Endothelial cell of hepatic sinusoid (primary cell): ENCODE data around the gene ADRM1.

Source experiments
- in situ Hi-C: cut with HindIII; loops from 2 replicates; pipeline ENCODE4 v1.10.0; 2017; ENCODE audit warnings: low sequenced_read_pairs

ADRM1 gene

DNA sequence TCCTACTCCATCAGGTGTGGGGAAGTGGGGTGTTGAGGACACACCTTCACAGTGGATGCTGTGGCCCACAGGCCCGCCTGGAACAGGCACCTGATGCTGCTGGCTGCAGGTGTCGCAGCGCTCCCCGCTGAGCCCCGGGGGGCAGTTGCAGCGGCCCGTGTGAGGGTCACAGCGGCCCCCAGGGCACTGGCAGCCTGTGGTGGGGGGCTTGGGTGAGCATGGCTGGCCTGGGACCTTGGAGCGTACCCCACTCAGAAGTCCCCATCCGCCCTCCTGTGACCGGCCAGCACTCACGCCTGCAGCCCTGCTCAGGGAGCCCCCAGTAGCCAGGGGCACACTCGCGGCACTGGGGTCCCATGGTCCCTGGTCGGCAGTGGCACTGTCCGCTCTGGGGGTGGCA is 19.2 kb downstream of the ADRM1 start:
- in situ Hi-C loops, result no loop called here

DNA sequence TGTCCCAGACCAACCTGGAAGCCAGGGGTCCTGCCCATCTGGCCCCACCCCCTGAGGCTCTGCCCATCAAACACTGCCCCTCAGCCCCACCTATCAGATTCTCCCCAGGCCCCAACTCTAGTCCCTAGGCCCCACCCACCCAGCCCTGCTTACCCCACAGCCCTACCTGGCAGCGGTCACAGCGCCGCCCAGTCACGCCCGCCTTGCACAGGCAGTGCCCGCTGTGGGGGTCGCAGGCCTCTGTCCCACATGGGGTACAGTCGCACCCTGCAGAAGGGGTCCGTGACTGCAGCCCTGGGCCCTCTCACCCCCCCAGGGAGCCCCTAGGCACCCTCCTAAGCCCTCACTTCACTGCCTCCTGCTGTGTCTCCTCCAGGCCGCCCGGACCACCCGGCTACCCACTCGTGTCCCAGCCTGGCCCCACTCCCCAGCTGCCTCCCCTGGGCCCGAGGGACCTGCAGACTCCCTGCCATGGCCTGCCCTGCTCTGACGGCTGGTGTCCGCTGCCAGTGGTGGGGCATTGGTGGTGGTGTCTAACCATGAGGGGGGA is 19.8 kb downstream of the ADRM1 start:
- in situ Hi-C loops, result no loop called here

GRCh38 chr20:62323146-62323979 is 20.6 kb downstream of the ADRM1 start:
- in situ Hi-C loops, result no loop called here

DNA sequence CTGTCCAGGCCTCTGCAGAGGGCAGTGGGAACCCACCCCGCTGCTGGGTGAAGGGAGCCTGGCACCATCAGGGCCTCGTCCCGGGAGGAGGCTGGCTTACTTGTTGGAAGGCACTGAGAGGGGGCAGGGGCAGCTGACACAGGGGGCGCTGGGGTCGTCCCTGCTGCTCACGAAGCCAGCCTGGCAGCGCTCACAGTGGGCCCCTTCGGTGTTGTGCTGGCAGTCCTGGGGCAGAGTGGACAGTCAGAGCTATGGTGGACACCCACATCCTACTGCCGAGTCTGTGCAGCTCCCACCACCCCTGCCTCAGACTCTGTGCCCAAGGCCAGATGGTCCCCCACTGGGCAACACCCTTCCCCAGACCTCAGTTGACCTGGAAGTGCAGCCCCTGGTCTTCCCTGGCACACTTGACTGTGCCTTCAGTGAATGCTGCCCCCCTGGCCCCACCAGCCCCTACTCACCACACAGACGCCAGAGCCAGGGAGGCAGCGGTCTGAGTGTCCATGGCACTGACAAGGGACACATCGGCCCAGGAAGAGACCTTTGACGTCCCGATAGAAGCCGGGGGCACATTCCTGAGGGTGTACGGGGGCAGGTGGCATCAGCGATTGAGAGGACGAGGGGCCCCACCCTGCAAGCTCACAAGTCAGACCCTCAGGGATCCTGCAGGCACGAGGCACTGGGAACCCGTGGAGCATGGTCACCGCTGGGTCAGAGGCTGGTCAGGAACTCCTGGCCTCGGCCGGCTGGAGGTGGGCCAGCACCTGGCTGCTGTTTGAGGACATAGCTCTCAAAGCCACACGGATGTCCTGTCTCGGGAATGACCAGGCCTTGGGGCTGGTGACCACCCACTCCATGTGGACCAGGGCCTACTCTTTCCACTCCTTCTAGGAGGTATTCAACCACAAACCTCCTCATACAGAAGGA is 21.4 kb downstream of the ADRM1 start:
- in situ Hi-C loops, result no loop called here

- in situ Hi-C loops, result no loop called here
Observed at GRCh38 chr20:62325172-62325905, 22.5 kb downstream of the ADRM1 start.

- in situ Hi-C loops, result no loop called here
Observed at GRCh38 chr20:62326559-62326958, 23.8 kb downstream of the ADRM1 start.

DNA sequence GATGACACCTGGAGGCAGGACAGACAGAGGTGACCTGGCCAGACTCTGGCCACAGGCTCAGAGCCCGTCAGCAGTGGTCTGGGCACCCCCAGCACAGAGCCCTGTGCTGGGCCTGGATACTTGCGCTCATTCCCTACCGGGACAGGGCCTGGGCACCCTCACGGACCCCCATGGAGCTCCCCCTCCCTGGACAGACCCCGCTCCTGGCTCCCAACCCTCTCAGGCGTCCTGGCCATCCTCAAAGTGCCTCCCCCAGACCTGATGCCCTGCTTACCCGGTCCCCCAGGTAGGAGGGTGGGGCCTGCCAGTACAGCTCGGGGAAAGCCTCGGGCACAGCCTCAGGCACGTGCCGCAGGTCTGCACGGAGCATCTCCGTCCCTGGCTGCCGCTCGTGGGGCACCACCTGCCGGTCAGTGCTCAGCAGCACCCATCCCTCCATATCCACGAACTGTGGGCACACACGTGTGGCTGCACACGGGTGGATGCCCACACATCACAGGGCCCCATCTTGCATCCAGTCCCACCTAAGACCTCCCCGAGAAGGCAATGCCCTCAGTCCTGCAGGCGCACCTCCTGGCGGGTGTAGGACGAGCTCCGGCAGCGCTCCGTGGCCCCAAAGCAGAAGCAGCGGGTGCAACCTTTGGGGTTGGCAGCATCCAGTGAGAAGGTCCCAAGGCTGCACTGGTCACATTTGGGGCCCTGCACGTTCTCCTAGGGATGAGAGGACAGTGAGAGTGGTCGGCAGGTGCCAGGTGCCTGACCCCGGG is 24.3 kb downstream of the ADRM1 start:
- in situ Hi-C loops, result no loop called here

DNA sequence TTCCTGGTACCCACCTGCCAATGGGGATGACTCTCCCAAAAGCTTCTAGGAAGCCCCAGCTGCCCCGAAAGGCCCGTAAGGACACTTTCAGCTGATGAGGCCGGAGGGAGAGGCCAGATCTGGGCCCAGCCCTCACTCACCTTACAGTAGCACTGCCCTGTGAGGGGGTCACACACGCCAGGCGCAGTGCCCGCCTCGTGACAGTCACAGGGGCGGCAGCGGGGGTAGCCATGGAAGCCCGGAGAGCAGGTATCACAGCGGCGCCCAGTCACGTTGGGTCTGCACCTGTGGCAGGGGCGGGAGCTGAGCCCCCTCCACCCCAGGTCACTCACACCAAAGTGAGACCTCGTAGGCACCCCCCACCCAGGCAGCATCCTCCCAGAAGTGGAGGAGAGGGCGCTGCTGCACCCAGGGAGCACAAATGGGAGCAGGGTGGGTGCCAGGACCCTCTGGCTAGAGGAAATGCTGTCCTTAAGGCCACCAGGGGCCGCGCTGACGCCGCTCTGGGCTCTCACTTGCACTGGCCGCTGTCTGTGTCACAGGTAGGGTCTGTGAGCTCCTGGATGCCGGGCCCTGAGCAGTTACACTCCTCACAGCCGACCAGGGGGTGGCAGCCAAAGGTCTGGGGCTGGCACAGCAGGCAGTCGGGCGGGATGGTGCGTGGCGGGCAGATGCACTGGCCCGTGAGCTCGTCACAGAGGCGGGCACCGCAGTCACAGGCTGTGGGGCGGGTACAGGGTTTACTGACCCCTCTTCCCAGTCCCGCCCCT is 25.1 kb downstream of the ADRM1 start:
- in situ Hi-C loops, result no loop called here

GRCh38 chr20:62328684-62329388 is 26.0 kb downstream of the ADRM1 start:
- in situ Hi-C loops, result no loop called here

DNA sequence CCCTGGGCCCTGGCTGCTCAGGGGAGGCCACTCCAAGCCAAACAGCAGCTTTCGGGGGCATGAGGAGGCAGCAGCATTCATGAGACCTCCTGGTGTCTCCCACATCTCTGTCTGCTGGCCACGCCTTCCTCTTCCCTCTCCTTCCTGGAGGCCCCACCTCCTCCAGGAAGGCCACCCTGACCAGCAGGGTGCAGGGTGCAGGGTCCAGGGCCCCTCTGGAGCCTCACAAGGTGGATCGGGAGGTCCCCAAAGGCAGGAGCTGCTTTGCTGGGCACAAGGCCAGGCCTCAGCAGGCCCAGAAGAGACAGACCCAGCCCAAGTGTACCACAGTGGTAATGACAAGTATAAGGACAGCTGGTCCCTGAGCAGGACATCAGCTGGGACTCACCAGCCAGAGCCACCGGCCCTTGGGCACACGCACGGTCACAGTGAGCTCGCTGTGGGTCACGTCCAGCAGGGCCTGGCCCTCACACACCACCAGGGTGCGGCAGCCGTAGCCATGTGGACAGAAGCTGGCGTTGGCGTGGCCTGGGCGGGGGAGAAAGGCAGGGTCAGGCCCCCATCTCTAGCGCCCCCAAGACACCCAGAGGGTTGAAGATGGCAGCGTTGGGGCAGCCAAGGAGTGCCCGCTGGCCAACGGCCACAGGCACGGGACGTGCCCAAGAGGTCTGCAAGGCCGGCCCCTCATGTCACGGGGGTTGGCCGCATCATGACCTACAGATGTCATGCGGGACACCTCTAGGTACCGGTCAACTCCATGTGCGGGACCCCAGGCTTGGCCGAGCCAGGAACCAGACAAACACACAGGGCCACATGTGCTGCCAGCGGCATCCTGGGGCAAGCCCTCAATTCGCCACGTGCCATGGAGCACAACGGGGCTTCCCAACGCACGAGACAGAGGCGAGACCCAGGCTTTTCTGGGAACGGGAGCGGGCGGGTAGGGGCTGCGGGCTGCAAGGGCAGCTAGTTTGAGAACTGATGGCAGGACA is 26.9 kb downstream of the ADRM1 start:
- in situ Hi-C loops, result no loop called here

- in situ Hi-C loops, result no loop called here
Observed at GRCh38 chr20:62330576-62331317, 27.9 kb downstream of the ADRM1 start.

- in situ Hi-C loops, result no loop called here
Observed at GRCh38 chr20:62331347-62331746, 28.6 kb downstream of the ADRM1 start.

- in situ Hi-C loops, result no loop called here
Observed at GRCh38 chr20:62332421-62332820, 29.6 kb downstream of the ADRM1 start.

GRCh38 chr20:62332989-62333819 is 30.4 kb downstream of the ADRM1 start:
- in situ Hi-C loops, result no loop called here

DNA sequence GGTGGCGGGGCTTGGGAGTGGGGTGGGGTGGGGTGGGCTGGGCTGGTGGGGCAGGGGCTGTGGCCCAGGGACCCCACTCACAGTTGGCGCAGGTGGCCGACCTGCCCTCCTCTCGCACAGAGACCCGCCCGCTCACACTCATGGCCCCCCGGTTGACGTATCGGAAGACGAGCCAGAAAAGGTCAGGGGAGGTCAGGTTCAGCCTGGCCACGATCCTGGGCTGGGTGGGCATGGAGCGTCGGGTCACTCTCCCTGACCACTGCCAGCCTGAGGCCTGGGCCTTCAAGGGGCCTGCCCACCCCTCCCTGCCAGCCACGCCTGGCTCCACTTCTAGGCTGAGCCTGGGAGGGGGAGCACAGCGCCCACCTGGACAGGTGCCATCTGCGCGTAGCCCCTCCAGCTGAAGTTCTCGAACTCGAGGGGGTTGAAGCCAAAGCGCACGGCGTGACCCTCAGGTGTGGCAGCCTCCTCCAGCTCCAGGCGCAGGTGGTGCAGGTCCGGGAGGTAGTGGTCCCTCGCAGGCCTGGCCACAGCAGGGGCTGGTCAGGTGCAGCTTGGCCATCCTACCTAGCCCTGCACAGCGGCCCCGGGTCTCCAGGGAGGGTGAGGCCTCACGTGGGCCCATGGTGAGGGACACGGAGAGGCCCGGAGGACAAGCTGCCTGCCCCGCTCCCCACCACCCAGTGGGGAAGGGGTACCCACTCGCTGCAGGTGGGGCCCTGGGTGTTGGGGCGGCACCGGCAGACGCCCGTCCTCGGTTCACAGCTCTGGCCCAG is 31.2 kb downstream of the ADRM1 start:
- in situ Hi-C loops, result no loop called here
